Measurements from ENCODE around the gene SLC25A6.
"Not testable (repeated sequence)": the region's sequence is repeated elsewhere in the genome, so short reads cannot be mapped to it uniquely, and the experiment has no call there.

The SLC25A6 gene

DNA sequence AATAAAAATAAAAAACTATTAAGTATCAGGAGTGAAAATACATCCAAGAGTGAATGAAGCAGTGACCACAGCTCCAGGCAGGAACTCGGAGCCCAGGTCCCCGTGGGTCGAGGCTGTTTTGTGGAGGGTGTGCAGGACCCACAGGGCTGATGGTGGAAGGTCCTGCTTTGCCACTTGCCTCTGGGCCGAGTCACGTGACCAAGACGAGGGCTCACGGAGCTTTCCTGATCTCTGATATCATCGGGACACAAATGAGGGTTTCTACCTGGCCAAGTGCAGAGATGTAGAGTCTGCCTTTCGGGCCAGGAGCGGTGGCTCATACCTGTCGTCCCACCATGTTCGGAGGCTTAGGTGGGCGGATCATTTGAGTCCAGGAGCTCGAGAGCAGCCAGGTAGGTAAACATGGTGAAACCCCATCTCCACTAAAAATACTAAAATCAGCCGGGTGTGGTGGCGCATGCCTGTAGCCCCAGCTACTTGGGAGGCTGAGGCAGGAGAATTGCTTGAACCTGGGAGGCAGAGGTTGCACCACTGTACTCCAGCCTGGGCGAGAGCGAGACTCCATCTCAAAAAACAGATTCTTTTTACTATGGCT, 7.2 kb downstream of the SLC25A6 start:
- Histone ChIP-seq H3K4me3 (ENCODE audit: low read length) (no peak overlapping the region), H3K9me3 (ENCODE audit: control insufficient read depth, low read length) (no peaks in the 10 kb centered on the region), H3K27me3 (ENCODE audit: control insufficient read depth, insufficient read depth, low read length) (no peaks in the 10 kb centered on the region), H3K36me3 (ENCODE audit: control insufficient read depth, insufficient read depth, low read length) (peaks cover 5% of the 10 kb centered on the region), H3K4me1 (ENCODE audit: control insufficient read depth, insufficient read depth, low read length) (peaks cover 9% of the 10 kb centered on the region), H3K9ac (ENCODE audit: low read length) (no peak overlapping the region)

DNA sequence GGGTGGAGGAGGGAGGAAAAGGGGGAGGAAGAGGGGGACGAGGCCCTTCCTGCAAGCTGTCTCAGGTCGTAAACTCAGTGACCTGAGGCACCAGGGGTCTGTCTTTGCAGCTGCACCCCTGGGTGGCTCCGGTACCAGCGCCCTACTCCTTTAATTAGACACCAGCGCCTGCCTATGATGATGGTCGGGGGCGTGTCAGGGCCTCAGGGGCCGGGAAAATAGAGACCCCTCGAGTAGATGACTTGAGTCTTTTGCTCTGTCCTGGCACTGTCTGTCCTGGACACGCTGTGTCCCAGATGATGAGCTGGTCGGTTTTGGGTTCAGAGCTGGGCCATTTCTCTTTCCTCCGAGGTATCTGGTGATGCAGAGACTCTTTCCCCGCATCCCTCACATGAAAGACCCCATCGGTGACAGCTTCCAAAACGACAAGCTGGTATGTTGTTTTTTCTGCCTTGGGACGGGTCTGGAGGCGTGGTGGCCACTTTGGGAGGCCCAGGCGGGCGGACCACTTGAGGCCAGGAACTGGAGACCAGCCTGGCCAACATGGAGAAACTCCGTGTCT, 11.2 kb downstream of the SLC25A6 start:
- no peak overlapping the region for H3K9ac ChIP-seq (ENCODE audit: low read length)
- H3K27me3 ChIP-seq (ENCODE audit: control insufficient read depth, insufficient read depth, low read length): no peaks in the 10 kb centered on the region
- H3K4me1 ChIP-seq (ENCODE audit: control insufficient read depth, insufficient read depth, low read length): peaks cover 4% of the 10 kb centered on the region
- H3K4me3 ChIP-seq (ENCODE audit: low read length): no peak overlapping the region
- no peaks in the 10 kb centered on the region for H3K36me3 ChIP-seq (ENCODE audit: control insufficient read depth, insufficient read depth, low read length)
- H3K9me3 ChIP-seq (ENCODE audit: control insufficient read depth, low read length): no peaks in the 10 kb centered on the region

GRCh38 chrX:1378306-1378759, 13.6 kb downstream of the SLC25A6 start:
- Histone ChIP-seq H3K27me3 (ENCODE audit: control insufficient read depth, insufficient read depth, low read length) (no peaks in the 10 kb centered on the region), H3K4me3 (ENCODE audit: low read length) (no peak overlapping the region), H3K4me1 (ENCODE audit: control insufficient read depth, insufficient read depth, low read length) (peaks cover 4% of the 10 kb centered on the region), H3K36me3 (ENCODE audit: control insufficient read depth, insufficient read depth, low read length) (no peaks in the 10 kb centered on the region), H3K9ac (ENCODE audit: low read length) (no peak overlapping the region), H3K9me3 (ENCODE audit: control insufficient read depth, low read length) (no peaks in the 10 kb centered on the region)

GRCh38 chrX:1368385-1368698, 23.6 kb downstream of the SLC25A6 start:
- no peaks in the 10 kb centered on the region for H3K9me3 ChIP-seq (ENCODE audit: control insufficient read depth, low read length)
- no peak overlapping the region for H3K9ac ChIP-seq (ENCODE audit: low read length)
- H3K36me3 ChIP-seq (ENCODE audit: control insufficient read depth, insufficient read depth, low read length): no peaks in the 10 kb centered on the region
- no peaks in the 10 kb centered on the region for H3K4me1 ChIP-seq (ENCODE audit: control insufficient read depth, insufficient read depth, low read length)
- no peak overlapping the region for H3K4me3 ChIP-seq (ENCODE audit: low read length)
- H3K27me3 ChIP-seq (ENCODE audit: control insufficient read depth, insufficient read depth, low read length): no peaks in the 10 kb centered on the region

DNA sequence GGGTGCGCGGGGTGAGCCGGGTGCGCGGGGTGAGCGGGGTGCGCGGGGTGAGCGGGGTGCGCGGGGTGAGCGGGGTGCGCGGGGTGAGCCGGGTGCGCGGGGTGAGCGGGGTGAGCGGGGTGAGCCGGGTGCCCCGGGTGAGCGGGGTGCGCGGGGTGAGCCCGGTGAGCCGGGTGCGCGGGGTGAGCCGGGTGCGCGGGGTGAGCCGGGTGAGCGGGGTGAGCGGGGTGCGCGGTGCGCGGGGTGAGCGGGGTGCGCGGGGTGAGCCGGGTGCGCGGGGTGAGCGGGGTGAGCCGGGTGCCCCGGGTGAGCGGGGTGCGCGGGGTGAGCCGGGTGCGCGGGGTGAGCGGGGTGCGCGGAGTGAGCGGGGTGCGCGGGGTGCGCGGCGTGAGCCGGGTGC, 25.6 kb downstream of the SLC25A6 start:
- not testable (repeated sequence) for H3K9ac ChIP-seq (ENCODE audit: low read length); H3K36me3 ChIP-seq (ENCODE audit: control insufficient read depth, insufficient read depth, low read length); H3K4me3 ChIP-seq (ENCODE audit: low read length); H3K4me1 ChIP-seq (ENCODE audit: control insufficient read depth, insufficient read depth, low read length); H3K27me3 ChIP-seq (ENCODE audit: control insufficient read depth, insufficient read depth, low read length); H3K9me3 ChIP-seq (ENCODE audit: control insufficient read depth, low read length)

- Histone ChIP-seq H3K4me3 (ENCODE audit: low read length) (no peak overlapping the region), H3K4me1 (ENCODE audit: control insufficient read depth, insufficient read depth, low read length) (no peaks in the 10 kb centered on the region), H3K27me3 (ENCODE audit: control insufficient read depth, insufficient read depth, low read length) (no peaks in the 10 kb centered on the region), H3K36me3 (ENCODE audit: control insufficient read depth, insufficient read depth, low read length) (no peaks in the 10 kb centered on the region), H3K9ac (ENCODE audit: low read length) (no peak overlapping the region), H3K9me3 (ENCODE audit: control insufficient read depth, low read length) (no peaks in the 10 kb centered on the region)
These were observed 30.0 kb downstream of the SLC25A6 start for GRCh38 chrX:1361910-1362309.

DNA sequence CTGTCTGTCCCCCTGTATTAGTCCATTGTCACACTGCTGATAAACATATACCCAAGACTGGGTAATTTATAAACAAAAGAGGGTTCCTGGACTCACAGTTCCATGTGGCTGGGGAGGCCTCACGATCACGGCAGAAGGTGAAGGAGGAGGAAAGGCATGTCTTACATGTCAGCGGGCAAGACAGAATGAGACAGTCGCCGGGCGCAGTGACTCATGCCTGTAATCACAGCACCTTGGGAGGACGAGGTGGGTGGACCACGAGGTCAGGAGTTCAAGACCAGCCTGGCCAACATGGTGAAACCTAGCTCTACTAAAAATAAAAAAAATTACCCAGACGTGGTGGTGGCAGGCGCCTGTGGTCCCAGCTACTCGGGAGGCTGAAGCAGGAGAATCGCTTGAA, 30.6 kb downstream of the SLC25A6 start:
- H3K36me3 ChIP-seq (ENCODE audit: control insufficient read depth, insufficient read depth, low read length): no peaks in the 10 kb centered on the region
- H3K27me3 ChIP-seq (ENCODE audit: control insufficient read depth, insufficient read depth, low read length): no peaks in the 10 kb centered on the region
- H3K9me3 ChIP-seq (ENCODE audit: control insufficient read depth, low read length): no peaks in the 10 kb centered on the region
- no peak overlapping the region for H3K4me3 ChIP-seq (ENCODE audit: low read length)
- H3K4me1 ChIP-seq (ENCODE audit: control insufficient read depth, insufficient read depth, low read length): no peaks in the 10 kb centered on the region
- no peak overlapping the region for H3K9ac ChIP-seq (ENCODE audit: low read length)

- no peaks in the 10 kb centered on the region for H3K4me1 ChIP-seq (ENCODE audit: control insufficient read depth, insufficient read depth, low read length)
- H3K9me3 ChIP-seq (ENCODE audit: control insufficient read depth, low read length): no peaks in the 10 kb centered on the region
- H3K4me3 ChIP-seq (ENCODE audit: low read length): no peak overlapping the region
- no peaks in the 10 kb centered on the region for H3K36me3 ChIP-seq (ENCODE audit: control insufficient read depth, insufficient read depth, low read length)
- H3K27me3 ChIP-seq (ENCODE audit: control insufficient read depth, insufficient read depth, low read length): no peaks in the 10 kb centered on the region
- no peak overlapping the region for H3K9ac ChIP-seq (ENCODE audit: low read length)
These were observed 31.7 kb downstream of the SLC25A6 start for GRCh38 chrX:1360171-1360570.

GRCh38 chrX:1359477-1359873, 32.4 kb downstream of the SLC25A6 start:
- no peak overlapping the region for H3K4me3 ChIP-seq (ENCODE audit: low read length)
- no peaks in the 10 kb centered on the region for H3K36me3 ChIP-seq (ENCODE audit: control insufficient read depth, insufficient read depth, low read length)
- no peaks in the 10 kb centered on the region for H3K4me1 ChIP-seq (ENCODE audit: control insufficient read depth, insufficient read depth, low read length)
- no peak overlapping the region for H3K9ac ChIP-seq (ENCODE audit: low read length)
- no peaks in the 10 kb centered on the region for H3K27me3 ChIP-seq (ENCODE audit: control insufficient read depth, insufficient read depth, low read length)
- H3K9me3 ChIP-seq (ENCODE audit: control insufficient read depth, low read length): no peaks in the 10 kb centered on the region

GRCh38 chrX:1358793-1359476, 33.0 kb downstream of the SLC25A6 start:
- no peaks in the 10 kb centered on the region for H3K27me3 ChIP-seq (ENCODE audit: control insufficient read depth, insufficient read depth, low read length)

GRCh38 chrX:1357993-1358392, 33.9 kb downstream of the SLC25A6 start:
- Histone ChIP-seq H3K27me3 (ENCODE audit: control insufficient read depth, insufficient read depth, low read length) (no peaks in the 10 kb centered on the region), H3K9me3 (ENCODE audit: control insufficient read depth, low read length) (no peaks in the 10 kb centered on the region), H3K4me1 (ENCODE audit: control insufficient read depth, insufficient read depth, low read length) (no peaks in the 10 kb centered on the region), H3K9ac (ENCODE audit: low read length) (no peak overlapping the region), H3K4me3 (ENCODE audit: low read length) (no peak overlapping the region), H3K36me3 (ENCODE audit: control insufficient read depth, insufficient read depth, low read length) (no peaks in the 10 kb centered on the region)

More at GRCh38 chrX:1358793-1359476, 33.0 kb downstream of the SLC25A6 start:
- Histone ChIP-seq H3K36me3 (ENCODE audit: control insufficient read depth, insufficient read depth, low read length) (no peaks in the 10 kb centered on the region), H3K4me1 (ENCODE audit: control insufficient read depth, insufficient read depth, low read length) (no peaks in the 10 kb centered on the region), H3K9me3 (ENCODE audit: control insufficient read depth, low read length) (no peaks in the 10 kb centered on the region), H3K4me3 (ENCODE audit: low read length) (no peak overlapping the region), H3K9ac (ENCODE audit: low read length) (no peak overlapping the region)

DNA sequence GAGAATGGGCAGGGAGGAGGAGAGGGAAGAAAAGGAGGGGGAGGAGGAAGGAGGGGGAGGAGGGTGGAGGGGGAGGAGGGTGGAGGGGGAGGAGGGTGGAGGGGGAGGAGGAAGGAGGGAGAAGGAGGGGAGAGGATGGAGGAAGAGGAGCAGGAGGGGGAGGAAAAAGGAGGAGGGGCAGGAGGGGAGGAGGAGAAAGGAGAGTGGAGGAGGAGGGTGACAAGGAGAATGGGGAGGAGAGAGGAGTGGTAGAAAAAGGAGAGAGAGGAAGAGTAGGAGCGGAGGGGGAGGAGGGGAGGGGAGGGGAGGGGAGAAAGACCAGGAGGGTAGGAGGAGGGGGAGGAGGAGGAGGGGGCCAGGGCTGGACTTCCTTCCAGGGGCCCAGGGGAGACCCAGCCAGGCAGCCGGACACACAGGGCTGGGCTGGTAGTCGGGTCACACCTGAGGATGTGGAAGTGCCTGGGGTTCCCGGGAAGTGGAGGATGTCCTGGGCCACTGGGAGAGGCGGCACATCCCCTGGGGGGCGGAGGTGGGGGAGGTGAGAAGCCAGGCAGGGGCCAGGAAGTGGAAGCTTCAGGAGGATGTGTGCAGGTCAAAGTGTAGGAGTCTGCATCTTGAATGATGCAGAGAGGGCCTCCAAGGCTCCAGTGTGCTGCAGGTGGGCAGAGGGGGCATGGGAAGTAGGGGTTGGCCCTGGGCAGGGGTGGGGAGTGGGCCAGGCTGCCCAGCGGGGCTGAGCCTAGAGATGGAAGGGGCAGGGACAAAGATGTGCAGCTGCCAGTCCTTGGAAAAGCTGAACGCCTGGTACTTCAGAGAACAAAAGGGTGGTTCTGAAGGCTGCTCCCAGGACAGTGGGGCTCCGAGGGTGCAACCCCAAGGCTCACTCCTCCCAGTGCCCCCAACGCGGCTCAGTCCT, 36.5 kb downstream of the SLC25A6 start:
- no peaks in the 10 kb centered on the region for H3K9me3 ChIP-seq (ENCODE audit: control insufficient read depth, low read length)
- no peaks in the 10 kb centered on the region for H3K27me3 ChIP-seq (ENCODE audit: control insufficient read depth, insufficient read depth, low read length)
- H3K9ac ChIP-seq (ENCODE audit: low read length): no peak overlapping the region
- no peak overlapping the region for H3K4me3 ChIP-seq (ENCODE audit: low read length)
- H3K36me3 ChIP-seq (ENCODE audit: control insufficient read depth, insufficient read depth, low read length): no peaks in the 10 kb centered on the region
- H3K4me1 ChIP-seq (ENCODE audit: control insufficient read depth, insufficient read depth, low read length): no peaks in the 10 kb centered on the region
